GM23248 (cell line): ENCODE results near the gene ARMH4. TPM values are rescaled to one million over a fixed set of nuclear protein-coding genes. Genes with fewer than 3 reads are reported as not detected.

ENCODE experiments used
- DNase-seq: peaks from one replicate; pipeline ENCODE4 v3.0.0-alpha.2; 2015
- H2AFZ ChIP-seq: fragments of 200-600 bp; sonication (generic); 2 replicates; pipeline ENCODE4 v1.6.1; 2016; ENCODE audit warnings: antibody characterized with exemption
- H3F3A ChIP-seq: fragments of 200-600 bp; sonication (generic); 2 replicates; pipeline ENCODE4 v1.6.1; 2016; ENCODE audit warnings: mild to moderate bottlenecking, antibody characterized with exemption, mixed run types; ENCODE audit not compliant: insufficient read depth
- H3K27ac ChIP-seq: fragments of 200-600 bp; sonication (generic); 2 replicates; pipeline ENCODE4 v1.5.1; 2016; ENCODE audit warnings: mild to moderate bottlenecking
- H3K27me3 ChIP-seq: fragments of 200-600 bp; sonication (generic); replicated peaks from 2 replicates; pipeline ENCODE4 v1.6.1; 2016; ENCODE audit warnings: mild to moderate bottlenecking; ENCODE audit not compliant: insufficient read depth
- H3K36me3 ChIP-seq: fragments of 200-600 bp; sonication (generic); 2 replicates; pipeline ENCODE4 v1.6.1; 2016; ENCODE audit warnings: low read depth, mild to moderate bottlenecking
- H3K4me1 ChIP-seq: fragments of 200-600 bp; sonication (generic); 2 replicates; pipeline ENCODE4 v1.6.1; 2016; ENCODE audit warnings: mild to moderate bottlenecking; ENCODE audit not compliant: insufficient read depth
- H3K4me2 ChIP-seq: fragments of 200-600 bp; sonication (generic); one replicate; pipeline ENCODE4 v1.6.1; 2016; ENCODE audit warnings: mild to moderate bottlenecking; ENCODE audit not compliant: unreplicated experiment
- H3K4me3 ChIP-seq: fragments of 200-600 bp; sonication (generic); 2 replicates; pipeline ENCODE4 v1.5.1; 2016; ENCODE audit warnings: mild to moderate bottlenecking
- H3K79me2 ChIP-seq: fragments of 200-600 bp; sonication (generic); 2 replicates; pipeline ENCODE4 v1.6.1; 2016; ENCODE audit warnings: mild to moderate bottlenecking; ENCODE audit not compliant: insufficient read depth
- H3K9ac ChIP-seq: fragments of 200-600 bp; sonication (generic); 2 replicates; pipeline ENCODE4 v1.6.1; 2016; ENCODE audit warnings: mild to moderate bottlenecking
- H3K9me2 ChIP-seq: fragments of 200-600 bp; sonication (generic); 2 replicates; pipeline ENCODE4 v1.6.1; 2016; ENCODE audit warnings: mixed run types, mild to moderate bottlenecking, moderate library complexity; ENCODE audit not compliant: insufficient read depth
- H3K9me3 ChIP-seq: fragments of 200-600 bp; sonication (generic); one replicate; pipeline ENCODE4 v1.6.1; 2017; ENCODE audit warnings: low read depth
- H4K20me1 ChIP-seq: fragments of 200-600 bp; sonication (generic); 2 replicates; pipeline ENCODE4 v1.6.0; 2016; ENCODE audit not compliant: insufficient read depth
- EZH2 ChIP-seq: fragments of 200-600 bp; sonication (generic); IDR thresholded peaks from 2 replicates; pipeline ENCODE4 v1.6.1; 2018; ENCODE audit warnings: antibody characterized with exemption, mild to moderate bottlenecking; ENCODE audit not compliant: insufficient read depth, poor library complexity, severe bottlenecking
- EZH2phosphoT487 ChIP-seq: fragments of 200-600 bp; sonication (generic); IDR thresholded peaks from 2 replicates; pipeline ENCODE4 v1.6.1; 2018; ENCODE audit warnings: antibody characterized with exemption, moderate library complexity, mild to moderate bottlenecking, low read depth; ENCODE audit not compliant: insufficient read depth
- WGBS, 2 experiments: methylation state at CpG; one replicate each; pipeline ENCODE4 v1.1.6; 2015 to 2017; ENCODE audit warnings: low lambda C conversion rate in 2 of 2, low coverage in 1 of 2; ENCODE audit errors: missing lambda C conversion rate in 2 of 2; 5-methylcytosine and 5-hydroxymethylcytosine counted together
- in situ Hi-C: fragments of 300-500 bp; cut with MboI; formaldehyde crosslinking; loops from 2 replicates; pipeline ENCODE4 v1.15.0; 2020
- polyA plus RNA-seq: library from polyadenylated mRNA; unstranded; fragments of >200 nt; fragmentation: Nextera tagmentation; extraction: Ambion mirVana; gene quantifications from 2 replicates; pipeline ENCODE4 v1.2.1, GENCODE V29; 2016
- total RNA-seq: library from RNA; depleted of rRNA; stranded (reverse); fragments of >200 nt; shearing (Covaris generic); gene quantifications from 2 replicates; pipeline ENCODE4 v1.2.3, GENCODE V29; 2014

The ARMH4 gene
- total and polyA plus RNA-seq, 2 experiments from 2014 or later, result 2.9 to 8.7 TPM

DNA sequence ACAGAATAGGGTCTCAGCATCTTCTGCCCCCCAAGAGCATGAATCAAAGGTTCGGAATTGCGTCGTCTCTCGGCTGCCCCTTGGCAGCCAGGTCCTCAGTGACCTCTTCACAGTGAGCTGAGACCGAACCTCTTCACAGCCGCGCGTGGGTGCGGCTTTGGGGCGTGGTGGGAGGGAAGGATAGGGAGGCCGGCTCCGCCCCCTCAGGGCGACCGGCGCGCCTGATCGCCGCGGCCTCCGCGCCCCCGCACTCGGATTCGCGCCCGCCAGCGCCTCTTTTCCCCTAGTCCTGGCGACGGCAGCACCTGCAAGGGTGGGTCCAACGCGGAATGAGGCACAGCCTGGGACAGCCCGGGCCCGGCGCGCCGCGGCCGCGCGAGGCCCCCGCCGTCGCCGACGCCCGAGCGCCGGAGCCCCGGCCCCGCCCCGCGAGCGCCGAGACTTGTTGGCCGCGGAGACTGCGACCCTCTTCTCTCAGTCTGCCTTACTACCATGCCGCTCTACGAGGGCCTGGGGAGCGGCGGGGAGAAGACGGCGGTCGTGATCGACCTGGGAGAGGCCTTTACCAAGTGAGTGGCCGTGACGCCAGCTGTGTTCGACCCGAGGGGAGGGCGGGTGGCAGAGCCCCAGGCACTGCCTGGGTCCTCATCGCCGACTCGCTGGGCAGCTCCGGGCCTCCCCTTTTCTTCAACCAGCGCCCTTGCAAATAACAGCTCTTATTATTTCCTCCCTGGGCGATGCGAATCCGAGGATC, 47.9 kb upstream of the ARMH4 start, which contains the start of gene ACTR10:
TSS of gene ACTR10 (plus strand) at position 424 of the 754 bp plus-strand sequence. CDS start at position 493, 69 bp downstream.
- no peaks in the 10 kb centered on the region for H4K20me1 ChIP-seq
- H3K27me3 ChIP-seq, result no peaks in the 10 kb centered on the region
- no peaks in the 10 kb centered on the region for H3K9me2 ChIP-seq
- peaks cover 7% of the 10 kb centered on the region; the same call in 1 of the 2 replicates for H3F3A ChIP-seq
- peak within 1 kb of the TSS; percentile 100 for H3K4me2 ChIP-seq
- peak within 1 kb of the TSS; percentile 100 for H2AFZ ChIP-seq
- in situ Hi-C loops, result no loop called here
- DNase-seq, result peak; percentile 92
- peak within 1 kb of the TSS; percentile 100 for H3K4me3 ChIP-seq
- no peak for TF ChIP-seq EZH2phosphoT487
- no peak for TF ChIP-seq EZH2
- WGBS, 2 experiments, result 1% methylated on average over 57 to 77 of the region's 78 CpGs
- H3K27ac ChIP-seq, result peak within 1 kb of the TSS; percentile 87
- peaks cover 17% of the 10 kb centered on the region for H3K4me1 ChIP-seq
- peaks cover 48% of the 10 kb centered on the region for H3K79me2 ChIP-seq
- H3K36me3 ChIP-seq, result no peaks in the 10 kb centered on the region
- H3K9me3 ChIP-seq, result no peaks in the 10 kb centered on the region
- peak within 1 kb of the TSS; percentile 95 for H3K9ac ChIP-seq

- H2AFZ ChIP-seq, result peak overlapping the region; percentile 27; the same call in 1 of the 2 replicates
- no peaks in the 10 kb centered on the region for H3K9me3 ChIP-seq
- H3F3A ChIP-seq, result peaks cover 7% of the 10 kb centered on the region; the same call in 1 of the 2 replicates
- H3K79me2 ChIP-seq, result peaks cover 30% of the 10 kb centered on the region
- WGBS, 2 experiments, result 89 to 99% methylated on average over 5 of the region's 5 CpGs
- no peak overlapping the region for H3K9ac ChIP-seq
- H4K20me1 ChIP-seq, result no peaks in the 10 kb centered on the region
- peaks cover 17% of the 10 kb centered on the region for H3K4me1 ChIP-seq
- no peak for DNase-seq
- H3K4me2 ChIP-seq, result no peak overlapping the region
- no peak overlapping the region for H3K27ac ChIP-seq
- TF ChIP-seq EZH2, result no peak
- TF ChIP-seq EZH2phosphoT487, result no peak
- H3K36me3 ChIP-seq, result no peaks in the 10 kb centered on the region
- H3K4me3 ChIP-seq, result no peak overlapping the region
- in situ Hi-C loops, result no loop called here
- 0 out of 2 replicates have a peak, but pooled peaks cover under 1% of the 10 kb centered on the region for H3K27me3 ChIP-seq
- no peaks in the 10 kb centered on the region for H3K9me2 ChIP-seq
These were observed 46.1 kb upstream of the ARMH4 start for GRCh38 chr14:58198086-58198485.

DNA sequence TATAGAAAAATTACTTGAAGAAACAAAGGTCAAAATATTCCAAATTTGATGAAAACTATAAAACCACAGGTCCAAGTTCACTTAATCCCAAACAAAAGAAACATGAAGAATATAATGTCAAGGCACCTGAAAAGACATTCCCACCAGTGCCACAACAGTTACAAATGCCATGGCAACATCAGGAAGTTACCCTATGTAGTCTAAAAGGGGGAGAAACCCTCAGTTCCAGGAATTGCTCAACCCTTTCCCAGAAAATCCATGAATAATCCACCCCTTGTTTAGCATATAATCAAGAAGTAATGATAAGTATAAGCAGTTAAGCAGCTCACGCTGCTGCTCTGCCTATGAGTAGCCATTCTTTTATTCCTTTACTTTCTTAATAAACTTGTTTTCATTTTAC, 44.2 kb upstream of the ARMH4 start:
- Histone ChIP-seq H3K36me3 (no peaks in the 10 kb centered on the region), H2AFZ (no peak overlapping the region), H4K20me1 (no peaks in the 10 kb centered on the region), H3K4me2 (no peak overlapping the region), H3K4me1 (peaks cover 10% of the 10 kb centered on the region), H3K4me3 (no peak overlapping the region), H3K9me2 (no peaks in the 10 kb centered on the region), H3K9me3 (no peaks in the 10 kb centered on the region), H3K27ac (no peak overlapping the region), H3K9ac (no peak overlapping the region), H3F3A (peaks cover 7% of the 10 kb centered on the region; the same call in 1 of the 2 replicates), H3K79me2 (peaks cover 11% of the 10 kb centered on the region), H3K27me3 (peaks cover 4% of the 10 kb centered on the region; the same call in 1 of the 2 replicates)
- TF ChIP-seq EZH2phosphoT487, result no peak
- in situ Hi-C loops, result no loop called here
- WGBS, 2 experiments, result 95 to 100% methylated on average over 1 of the region's 1 CpG
- DNase-seq, result no peak

- no peaks in the 10 kb centered on the region for H3K36me3 ChIP-seq
- 38 to 54% methylated on average over 2 of the region's 2 CpGs for WGBS, 2 experiments
- H3K27ac ChIP-seq, result no peak overlapping the region
- no peaks in the 10 kb centered on the region for H3K9me2 ChIP-seq
- no peak overlapping the region for H3K9ac ChIP-seq
- in situ Hi-C loops, result no loop called here
- peak; percentile 9 for DNase-seq
- no peaks in the 10 kb centered on the region for H3K4me1 ChIP-seq
- no peaks in the 10 kb centered on the region for H4K20me1 ChIP-seq
- H2AFZ ChIP-seq, result no peak overlapping the region
- peaks cover 4% of the 10 kb centered on the region; the same call in 1 of the 2 replicates for H3K27me3 ChIP-seq
- no peaks in the 10 kb centered on the region for H3K79me2 ChIP-seq
- no peaks in the 10 kb centered on the region for H3F3A ChIP-seq
- H3K4me3 ChIP-seq, result no peak overlapping the region
- no peak overlapping the region for H3K4me2 ChIP-seq
- no peak for TF ChIP-seq EZH2phosphoT487
- TF ChIP-seq EZH2, result no peak
- H3K9me3 ChIP-seq, result no peaks in the 10 kb centered on the region
These were observed 41.5 kb upstream of the ARMH4 start for GRCh38 chr14:58193542-58193941.
